Measurements from ENCODE around the gene BANK1. TPM values are rescaled to one million over a fixed set of nuclear protein-coding genes. Genes with fewer than 3 reads are reported as not detected.

Gene BANK1
- total RNA-seq, 1 donor from 2014 or later: 12.6 TPM

DNA sequence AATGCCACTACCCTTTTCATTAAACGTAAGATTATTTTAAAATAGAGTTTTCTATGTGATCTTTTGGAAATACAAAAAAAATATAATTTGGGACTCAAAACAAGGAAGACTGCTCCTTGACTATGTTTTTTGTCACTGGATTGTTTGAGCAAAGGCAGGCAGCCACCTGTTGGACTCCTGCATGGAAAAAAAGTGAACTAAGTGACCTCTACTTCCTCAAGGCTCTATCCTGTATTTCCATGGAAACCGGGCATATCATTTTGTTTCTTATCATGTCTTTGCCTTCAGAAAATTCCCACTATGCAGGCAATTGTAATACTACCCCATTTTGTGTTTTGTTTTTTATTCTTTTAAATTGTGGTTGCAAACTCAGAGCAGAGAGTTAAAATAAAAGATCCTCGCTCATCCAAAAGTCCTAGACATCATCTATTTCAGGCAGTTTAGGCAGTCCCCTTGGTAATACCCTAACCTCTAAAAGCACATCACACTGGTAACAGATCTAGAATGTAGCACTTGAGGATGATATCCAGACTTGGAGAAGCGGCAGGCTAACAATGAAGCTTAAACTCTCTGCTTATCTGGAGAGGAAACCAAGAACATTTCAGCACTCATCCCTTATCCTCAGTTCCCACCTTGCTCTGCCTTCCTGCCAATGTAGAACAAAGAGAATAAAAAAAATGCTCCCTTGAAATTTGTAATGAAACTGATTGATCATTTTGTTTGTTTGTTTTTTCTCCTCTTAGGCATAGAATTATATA, 165.7 kb downstream of the BANK1 start:
- ATAC-seq: no peak
- H3K4me3 ChIP-seq: no peak overlapping the region
- DNase-seq: no peak
- H3K9me3 ChIP-seq: no peaks in the 10 kb centered on the region
- H3K4me1 ChIP-seq: no peaks in the 10 kb centered on the region
- no peak for TF ChIP-seq CTCF (IDR thresholded peaks at IDR 0.05)
- H3K36me3 ChIP-seq: no peaks in the 10 kb centered on the region
- H3K27me3 ChIP-seq: no peaks in the 10 kb centered on the region
- H3K27ac ChIP-seq: no peak overlapping the region
- intact Hi-C loops (cut with DNase I): no loop called here

DNA sequence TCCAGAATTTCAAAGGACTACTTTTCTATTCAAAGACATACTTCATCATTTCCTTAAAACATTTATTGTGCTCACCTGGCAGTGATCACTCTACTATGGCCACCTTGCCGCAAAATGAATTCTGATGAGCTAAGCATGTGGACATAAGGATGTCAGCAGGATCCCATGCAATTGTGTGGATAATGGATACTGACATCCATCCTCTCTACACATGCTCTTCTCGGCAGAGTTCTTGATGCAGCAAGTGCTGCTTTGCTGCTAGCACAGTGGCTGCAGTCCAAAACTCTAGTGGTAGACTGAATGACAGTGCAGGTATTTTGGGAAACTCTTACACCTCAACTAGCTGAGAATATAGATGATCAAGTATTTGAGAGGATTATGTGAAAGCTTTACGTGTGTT, 168.0 kb downstream of the BANK1 start:
- no peak for TF ChIP-seq CTCF (IDR thresholded peaks at IDR 0.05)
- Histone ChIP-seq H3K4me1 (no peaks in the 10 kb centered on the region), H3K27me3 (no peaks in the 10 kb centered on the region), H3K4me3 (no peak overlapping the region), H3K27ac (no peak overlapping the region), H3K9me3 (no peaks in the 10 kb centered on the region), H3K36me3 (no peaks in the 10 kb centered on the region)
- intact Hi-C loops (cut with DNase I): no loop called here
- ATAC-seq: peak; percentile 33
- DNase-seq: no peak

- Histone ChIP-seq H3K36me3 (no peaks in the 10 kb centered on the region), H3K4me1 (no peaks in the 10 kb centered on the region), H3K27me3 (no peaks in the 10 kb centered on the region), H3K27ac (no peak overlapping the region), H3K9me3 (no peaks in the 10 kb centered on the region), H3K4me3 (no peak overlapping the region)
- TF ChIP-seq CTCF (IDR thresholded peaks at IDR 0.05): no peak
- DNase-seq (no peak), ATAC-seq (no peak)
- intact Hi-C loops (cut with DNase I): no loop called here
These were observed 169.9 kb downstream of the BANK1 start for GRCh38 chr4:101960431-101960830.

DNA sequence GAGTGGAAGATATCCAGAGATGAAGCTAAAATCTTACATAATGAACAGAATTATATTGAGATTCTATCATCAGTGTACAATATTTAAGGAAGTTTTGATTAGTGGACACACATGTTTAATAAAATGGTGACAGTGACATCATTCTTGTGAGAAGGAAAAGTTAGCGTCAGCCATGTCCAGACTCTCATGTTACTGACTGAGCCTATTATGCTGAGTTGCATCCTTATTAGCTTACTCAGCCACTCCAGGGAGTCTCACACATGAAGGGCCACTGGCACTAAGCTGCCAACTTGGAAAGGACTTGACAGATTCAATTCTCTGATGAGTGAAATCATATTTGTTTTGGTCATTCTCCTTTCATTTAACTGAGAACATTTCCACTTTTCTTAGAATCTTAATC, 170.6 kb downstream of the BANK1 start:
- peak; percentile 83 for ATAC-seq
- no peaks in the 10 kb centered on the region for H3K4me1 ChIP-seq
- TF ChIP-seq CTCF (IDR thresholded peaks at IDR 0.05): no peak
- no peaks in the 10 kb centered on the region for H3K9me3 ChIP-seq
- no peak overlapping the region for H3K27ac ChIP-seq
- no peak for DNase-seq
- H3K36me3 ChIP-seq: no peaks in the 10 kb centered on the region
- intact Hi-C loops (cut with DNase I): no loop called here
- H3K27me3 ChIP-seq: no peaks in the 10 kb centered on the region
- no peak overlapping the region for H3K4me3 ChIP-seq

- no peak for ATAC-seq
These were observed 177.3 kb downstream of the BANK1 start for GRCh38 chr4:101967697-101968346.

More at GRCh38 chr4:101967697-101968346, 177.3 kb downstream of the BANK1 start:
- Histone ChIP-seq H3K27me3 (no peaks in the 10 kb centered on the region), H3K27ac (no peak overlapping the region), H3K36me3 (no peaks in the 10 kb centered on the region), H3K4me3 (no peak overlapping the region), H3K4me1 (no peaks in the 10 kb centered on the region), H3K9me3 (no peaks in the 10 kb centered on the region)
- intact Hi-C loops (cut with DNase I): no loop called here
- no peak for TF ChIP-seq CTCF (IDR thresholded peaks at IDR 0.05)
- DNase-seq: no peak
